HepG2 (cell line): Measurements from ENCODE around the gene PHF14. TPM values are rescaled to one million over a fixed set of nuclear protein-coding genes. Genes with fewer than 3 reads are reported as not detected.

Experiments used
- ATAC-seq: fragments of 200-7000 bp; cut with Tn5 transposase; 3 replicates; pipeline ENCODE4 v1.9.1; 2020; ENCODE audit warnings: mild to moderate bottlenecking, moderate library complexity
- BruUV-seq: library from RNA; stranded (reverse); fragments of 400-500 nt; replicated peaks from 2 replicates; lab custom pipeline; 2021; lab: Mats Ljungman, UMichigan
- CTCF ChIA-PET: fragments of 300-600 bp; formaldehyde crosslinking; extraction: SDS; loops from one replicate; lab custom pipeline; 2021; ENCODE audit warnings: low total read pairs, inconsistent platforms, low intra/inter-chr PET ratio; lab: Yijun Ruan, JAX
- POLR2A ChIA-PET: fragments of 350-600 bp; sonication (Branson Sonifier 250); formaldehyde crosslinking; loops from one replicate; lab custom pipeline; 2020; ENCODE audit warnings: antibody characterized with exemption, inconsistent platforms; lab: Yijun Ruan, JAX
- DNase-seq: peaks from one replicate; pipeline ENCODE4 v3.0.0-alpha.2; 2015; ENCODE audit warnings: low spot score
- FAIRE-seq: peaks from 3 replicates; lab custom pipeline; 2011; peaks lifted over from hg19 to GRCh38; lab: Jason Lieb, UNC
- H2AFZ ChIP-seq: one replicate; pipeline ENCODE4 v1.6.1; 2011; ENCODE audit warnings: low read length, inconsistent platforms
- H3K27ac ChIP-seq: fragments of 300-600 bp; 3 replicates; pipeline ENCODE4 v1.8.0; 2011; ENCODE audit warnings: mixed run types, mild to moderate bottlenecking, mixed read lengths, low read length, inconsistent platforms; ENCODE audit not compliant: insufficient read depth; ENCODE audit errors: extremely low read length
- H3K27me3 ChIP-seq, 2 experiments: fragments of 200-600 bp in 1 of 2; 2 replicates in 1 of 2; 3 replicates in 1 of 2; pipeline versions ENCODE4 v1.6.0 to v1.8.0; 2011; ENCODE audit warnings: low read length in 2 of 2, mild to moderate bottlenecking in 2 of 2, moderate library complexity in 2 of 2, inconsistent platforms in 1 of 2; ENCODE audit not compliant: insufficient read depth in 2 of 2, control insufficient read depth in 1 of 2
- H3K36me3 ChIP-seq, 2 experiments: fragments of 200-600 bp in 1 of 2; replicated peaks in 1 of 2; 2 replicates in 1 of 2; 3 replicates in 1 of 2; pipeline versions ENCODE4 v1.5.1 to v1.8.0; 2011; ENCODE audit warnings: low read length in 2 of 2, inconsistent platforms in 1 of 2; ENCODE audit not compliant: insufficient read depth in 2 of 2, control insufficient read depth in 1 of 2
- H3K4me1 ChIP-seq: 2 replicates; pipeline ENCODE4 v1.5.1; 2012; ENCODE audit warnings: low read length, inconsistent platforms; ENCODE audit not compliant: insufficient read depth
- H3K4me2 ChIP-seq: 2 replicates; pipeline ENCODE4 v1.6.0; 2011; ENCODE audit warnings: low read depth, low read length, inconsistent platforms
- H3K4me3 ChIP-seq, 3 experiments: fragments of 200-600 bp in 1 of 3; sonication (generic), shearing (Covaris generic) in 1 of 3; replicated peaks in 1 of 3; 2 replicates each; pipeline ENCODE4 v1.5.1; 2011 to 2016; ENCODE audit warnings: low read length in 3 of 3, inconsistent platforms in 2 of 3, low read depth in 2 of 3, mild to moderate bottlenecking in 2 of 3, control low read depth in 1 of 3, mixed read lengths in 1 of 3; ENCODE audit not compliant: insufficient read depth in 1 of 3
- H3K79me2 ChIP-seq: one replicate; pipeline ENCODE4 v1.6.1; 2011; ENCODE audit warnings: low read length, inconsistent platforms; ENCODE audit not compliant: insufficient read depth
- H3K9ac ChIP-seq: 2 replicates; pipeline ENCODE4 v1.6.0; 2011; ENCODE audit warnings: mild to moderate bottlenecking, low read depth, low read length, inconsistent platforms; ENCODE audit not compliant: insufficient read depth
- H3K9me3 ChIP-seq: 2 replicates; pipeline ENCODE4 v1.5.1; 2012; ENCODE audit warnings: mild to moderate bottlenecking, low read length
- H4K20me1 ChIP-seq: 2 replicates; pipeline ENCODE4 v1.6.0; 2011; ENCODE audit warnings: inconsistent platforms, mild to moderate bottlenecking, low read length, moderate library complexity; ENCODE audit not compliant: insufficient read depth
- CAMTA2 ChIP-seq: sonication (generic); formaldehyde crosslinking; IDR thresholded peaks from 2 replicates; pipeline ENCODE4 v1.4.0; 2020; ENCODE audit warnings: mild to moderate bottlenecking, missing genetic modification reagents, borderline replicate concordance
- HIC2 ChIP-seq: sonication (generic); formaldehyde crosslinking; IDR thresholded peaks from 2 replicates; pipeline ENCODE4 v1.9.0; 2022; ENCODE audit warnings: low read depth, missing genetic modification reagents
- IRX3 ChIP-seq: sonication (generic); formaldehyde crosslinking; IDR thresholded peaks from 2 replicates; pipeline ENCODE4 v1.8.1; 2023; ENCODE audit warnings: mild to moderate bottlenecking, low read depth, missing genetic modification reagents, borderline replicate concordance
- SCMH1 ChIP-seq: sonication (generic); formaldehyde crosslinking; IDR thresholded peaks from 2 replicates; pipeline ENCODE4 v1.9.0; 2021; ENCODE audit warnings: missing genetic modification reagents, mild to moderate bottlenecking, borderline replicate concordance
- ZNF24 ChIP-seq: fragments of 450-650 bp; IDR thresholded peaks from 2 replicates; pipeline ENCODE4 v1.6.1; 2017; ENCODE audit warnings: antibody characterized with exemption, mild to moderate bottlenecking
- ZNF318 ChIP-seq: sonication (generic); formaldehyde crosslinking; IDR thresholded peaks from 2 replicates; pipeline ENCODE4 v1.4.0; 2020; ENCODE audit warnings: mild to moderate bottlenecking, missing genetic modification reagents
- ZNF530 ChIP-seq: sonication (generic); formaldehyde crosslinking; IDR thresholded peaks from 2 replicates; pipeline ENCODE4 v1.5.0; 2020; ENCODE audit warnings: low read depth, mild to moderate bottlenecking, missing genetic modification reagents
- ZNF558 ChIP-seq: sonication (generic); formaldehyde crosslinking; IDR thresholded peaks from 2 replicates; pipeline ENCODE4 v1.9.0; 2022; ENCODE audit warnings: mild to moderate bottlenecking, missing genetic modification reagents, borderline replicate concordance
- WGBS: methylation state at CpG from one replicate; pipeline ENCODE4 v1.1.6; 2017; ENCODE audit warnings: low lambda C conversion rate; 5-methylcytosine and 5-hydroxymethylcytosine counted together
- in situ Hi-C: cut with HindIII; loops from 2 replicates; pipeline ENCODE4 v1.10.0; 2017; ENCODE audit warnings: low pct_unique_long_range_greater_than_20kb; ENCODE audit not compliant: extremely low pct_ligation_motif_present
- intact Hi-C: fragments of 100-400 bp; cut with micrococcal nuclease; formaldehyde crosslinking; loops from one replicate; pipeline ENCODE4 v1.10.0; 2022; ENCODE audit not compliant: unreplicated experiment
- polyA plus RNA-seq, 8 experiments: library from polyadenylated mRNA; depleted of rRNA in 3 of 8; stranded (reverse) in 7 of 8; unstranded in 1 of 8; fragments of >200 nt; fragmentation: Illumina TruSeq in 4 of 8; extraction: Trizol in 4 of 8; gene quantifications; 2 replicates each; pipeline versions ENCODE4 v1.2.1 to v1.2.3, GENCODE V29; 2011 to 2016; ENCODE audit warnings: low read depth in 4 of 8, missing spikeins in 1 of 8, mixed read lengths in 1 of 8; ENCODE audit not compliant: insufficient read depth in 1 of 8
- total RNA-seq, 5 experiments: library from RNA; depleted of rRNA; stranded (reverse); fragments of >200 nt; fragmentation: Illumina TruSeq; extraction: Trizol; gene quantifications; 2 replicates each; pipeline ENCODE4 v1.2.3, GENCODE V29; 2016; ENCODE audit warnings: low read depth in 1 of 5
- TF ChIP-seq, protein P1 (sequence below): sonication (generic); formaldehyde crosslinking; IDR thresholded peaks from 2 replicates; pipeline ENCODE4 v1.4.0; 2020; ENCODE audit warnings: mild to moderate bottlenecking, missing genetic modification reagents
- TF ChIP-seq, protein P2 (sequence below): sonication (generic); formaldehyde crosslinking; IDR thresholded peaks from 2 replicates; pipeline ENCODE4 v1.4.0; 2020; ENCODE audit warnings: missing genetic modification reagents

PHF14 gene
- total and polyA plus RNA-seq, 2 of the 13 experiments (the other 11 are each of a cell fraction or from before 2014, with no cell fraction given) = 18.9 to 68.7 TPM

GRCh38 chr7:11216276-11216675 is 242.6 kb downstream of the PHF14 start (continued):
- TF ChIP-seq ZNF558 (no peak), IRX3 (CRISPR knock-in tag) (no peak), CAMTA2 (CRISPR knock-in tag) (no peak), ZNF24 (no peak)
- TF ChIP-seq, protein P1, sequence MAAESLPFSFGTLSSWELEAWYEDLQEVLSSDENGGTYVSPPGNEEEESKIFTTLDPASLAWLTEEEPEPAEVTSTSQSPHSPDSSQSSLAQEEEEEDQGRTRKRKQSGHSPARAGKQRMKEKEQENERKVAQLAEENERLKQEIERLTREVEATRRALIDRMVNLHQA = no peak
- TF ChIP-seq, protein P2, sequence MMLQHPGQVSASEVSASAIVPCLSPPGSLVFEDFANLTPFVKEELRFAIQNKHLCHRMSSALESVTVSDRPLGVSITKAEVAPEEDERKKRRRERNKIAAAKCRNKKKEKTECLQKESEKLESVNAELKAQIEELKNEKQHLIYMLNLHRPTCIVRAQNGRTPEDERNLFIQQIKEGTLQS (CRISPR knock-in tag) = no peak

DNA sequence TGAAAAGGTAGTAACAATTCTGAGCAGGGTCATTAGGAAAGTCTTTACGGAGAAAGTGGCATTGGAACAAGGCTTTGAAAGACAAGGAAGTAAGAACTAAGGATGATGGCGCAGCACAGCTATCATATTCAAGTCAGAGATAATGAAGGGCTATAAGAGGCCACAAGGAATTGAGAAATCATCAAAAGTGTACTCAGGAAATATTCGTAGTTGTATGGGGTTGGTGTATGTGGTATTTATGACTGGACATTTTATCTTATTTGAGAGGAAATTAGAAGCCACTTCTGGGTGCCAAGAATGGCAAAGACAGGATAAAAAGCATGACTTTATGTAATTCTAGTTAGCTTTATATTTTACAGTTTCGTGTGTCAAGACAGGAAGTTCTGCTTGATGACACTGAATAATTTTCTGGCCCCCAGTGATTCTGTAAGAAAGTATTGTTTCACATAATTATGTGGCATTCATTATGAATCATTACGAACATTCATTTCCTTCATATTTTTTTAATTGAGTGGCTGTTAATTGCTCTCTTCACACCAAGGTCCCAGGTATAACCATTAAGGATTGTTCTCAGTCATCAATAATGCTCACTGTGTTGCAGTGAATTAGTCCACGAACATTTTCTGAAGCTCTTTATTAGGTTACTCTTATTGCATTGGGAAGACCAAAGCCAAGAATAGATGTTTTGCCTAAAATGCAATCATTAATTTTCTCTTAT is 244.3 kb downstream of the PHF14 start:
- no peak overlapping the region for H3K4me3 ChIP-seq
- ATAC-seq (no peak), FAIRE-seq (no peak), DNase-seq (no peak)
- peaks cover 6% of the 10 kb centered on the region for H3K4me1 ChIP-seq
- WGBS = 26% methylated on average over 6 of the region's 6 CpGs
- H3K79me2 ChIP-seq = no peaks in the 10 kb centered on the region
- no peaks in the 10 kb centered on the region for H3K27me3 ChIP-seq
- no peaks in the 10 kb centered on the region for H3K9me3 ChIP-seq
- no peak overlapping the region for H3K9ac ChIP-seq
- no peak overlapping the region for H2AFZ ChIP-seq
- ChIA-PET POLR2A (no interaction called here), CTCF (no interaction called here)
- no peak overlapping the region for H3K27ac ChIP-seq
- in situ Hi-C loops = no loop called here
- H3K36me3 ChIP-seq = no peaks in the 10 kb centered on the region
- intact Hi-C loops = no loop called here
- BruUV-seq = no TSS peak
- no peak overlapping the region for H3K4me2 ChIP-seq
- no peaks in the 10 kb centered on the region for H4K20me1 ChIP-seq
- TF ChIP-seq SCMH1 (CRISPR knock-in tag) (no peak), HIC2 (CRISPR knock-in tag) (no peak), ZNF530 (no peak), ZNF318 (CRISPR knock-in tag) (no peak)
